Keratinocyte (primary cell): ENCODE results near the gene VPS13D. TPM values are rescaled to one million over a fixed set of nuclear protein-coding genes. Genes with fewer than 3 reads are reported as not detected.

Source experiments
- DNase-seq: peaks from one replicate; pipeline ENCODE4 v3.0.0-alpha.2; 2011; ENCODE audit warnings: low read depth, missing footprints, low spot score
- FAIRE-seq: peaks from 2 replicates; lab custom pipeline; 2011; peaks lifted over from hg19 to GRCh38; lab: Jason Lieb, UNC
- H2AFZ ChIP-seq: 2 replicates; pipeline ENCODE4 v1.6.0; 2012; ENCODE audit warnings: low read length, control low read depth, inconsistent platforms; ENCODE audit not compliant: control insufficient read depth
- H3K27ac ChIP-seq: 2 replicates; pipeline ENCODE4 v1.5.1; 2011; ENCODE audit warnings: low read length; ENCODE audit not compliant: control insufficient read depth, insufficient read depth
- H3K27me3 ChIP-seq: 3 replicates; pipeline ENCODE4 v1.6.0; 2011; ENCODE audit warnings: low read length; ENCODE audit not compliant: control insufficient read depth, insufficient read depth; ENCODE audit errors: extremely low read depth
- H3K36me3 ChIP-seq, 2 experiments: 2 replicates in 1 of 2; 3 replicates in 1 of 2; pipeline ENCODE4 v1.5.1; 2011; ENCODE audit warnings: low read length in 2 of 2, mild to moderate bottlenecking in 1 of 2; ENCODE audit not compliant: control insufficient read depth in 2 of 2, insufficient read depth in 2 of 2; ENCODE audit errors: extremely low read depth in 1 of 2
- H3K4me1 ChIP-seq: 3 replicates; pipeline ENCODE4 v1.5.1; 2011; ENCODE audit warnings: low read length; ENCODE audit not compliant: control insufficient read depth, insufficient read depth; ENCODE audit errors: extremely low read depth
- H3K4me2 ChIP-seq: 3 replicates; pipeline ENCODE4 v1.6.0; 2011; ENCODE audit warnings: low read depth, low read length; ENCODE audit not compliant: control insufficient read depth, insufficient read depth; ENCODE audit errors: extremely low read depth
- H3K4me3 ChIP-seq, 3 experiments: fragments of 200-600 bp in 1 of 3; sonication (generic) in 1 of 3; 2 replicates in 2 of 3; 3 replicates in 1 of 3; pipeline ENCODE4 v1.5.1; 2011 to 2016; ENCODE audit warnings: low read length in 3 of 3, mild to moderate bottlenecking in 3 of 3, control low read depth in 2 of 3, inconsistent platforms in 1 of 3, low read depth in 1 of 3, mixed read lengths in 1 of 3, mixed run types in 1 of 3, moderate library complexity in 1 of 3; ENCODE audit not compliant: control insufficient read depth in 2 of 3, insufficient read depth in 2 of 3; ENCODE audit errors: extremely low read depth in 1 of 3
- H3K79me2 ChIP-seq: 2 replicates; pipeline ENCODE4 v1.6.0; 2012; ENCODE audit warnings: low read length; ENCODE audit not compliant: control insufficient read depth, insufficient read depth
- H3K9ac ChIP-seq: 3 replicates; pipeline ENCODE4 v1.6.0; 2011; ENCODE audit warnings: low read length; ENCODE audit not compliant: control insufficient read depth, insufficient read depth; ENCODE audit errors: extremely low read depth
- H3K9me1 ChIP-seq: 3 replicates; pipeline ENCODE4 v1.6.0; 2011; ENCODE audit warnings: low read length; ENCODE audit not compliant: control insufficient read depth, insufficient read depth; ENCODE audit errors: extremely low read depth
- H3K9me3 ChIP-seq: 2 replicates; pipeline ENCODE4 v1.5.1; 2012; ENCODE audit warnings: low read depth, low read length; ENCODE audit not compliant: control insufficient read depth
- H4K20me1 ChIP-seq: 3 replicates; pipeline ENCODE4 v1.6.0; 2011; ENCODE audit warnings: low read length; ENCODE audit not compliant: control insufficient read depth, insufficient read depth; ENCODE audit errors: extremely low read depth
- EZH2 ChIP-seq: IDR thresholded peaks from one replicate; pipeline ENCODE4 v1.6.1; 2012; ENCODE audit warnings: inconsistent platforms, mild to moderate bottlenecking, low read length, moderate library complexity
- dilution Hi-C: fragments of 300-500 bp; cut with MboI; formaldehyde crosslinking; loops from one replicate; pipeline ENCODE4 v1.7.0; 2020; ENCODE audit warnings: low sequenced_read_pairs; ENCODE audit not compliant: extremely low pct_ligation_motif_present
- polyA plus RNA-seq, 5 experiments: library from polyadenylated mRNA; depleted of rRNA in 3 of 5; stranded (reverse) in 3 of 5; stranded (forward) in 1 of 5; unstranded in 1 of 5; fragments of >200 nt; gene quantifications; 1 replicate in 1 of 5; 2 replicates in 3 of 5; 3 replicates in 1 of 5; pipeline versions ENCODE4 v1.2.1 to v1.2.3, GENCODE V29; 2011 to 2012; ENCODE audit warnings: missing spikeins in 2 of 5, low read depth in 1 of 5, low replicate concordance in 1 of 5
- TF ChIP-seq, protein P1 (sequence below), 3 experiments: IDR thresholded peaks in 1 of 3; conservative IDR thresholded peaks in 1 of 3; optimal IDR thresholded peaks in 1 of 3; 2 replicates in 2 of 3; 3 replicates in 1 of 3; pipeline versions ENCODE3 to v1.5.1; 2011; ENCODE audit warnings: low read length in 3 of 3, mild to moderate bottlenecking in 3 of 3, moderate library complexity in 2 of 3, control low read depth in 1 of 3, inconsistent platforms in 1 of 3; ENCODE audit not compliant: insufficient read depth in 2 of 3; ENCODE audit errors: extremely low read depth in 1 of 3

Gene VPS13D
- polyA plus RNA-seq, 1 donor (not counting 4 experiments of a cell fraction or from before 2014, with no cell fraction given), result 19.0 TPM

- no peak overlapping the region for H3K4me3 ChIP-seq
- no peaks in the 10 kb centered on the region for H3K36me3 ChIP-seq
- H3K9me3 ChIP-seq, result no peaks in the 10 kb centered on the region
- no peak for DNase-seq
- H3K79me2 ChIP-seq, result no peaks in the 10 kb centered on the region
- H3K27ac ChIP-seq, result no peak overlapping the region
- no peaks in the 10 kb centered on the region for H3K9me1 ChIP-seq
- H3K4me2 ChIP-seq, result no peak overlapping the region
- no peak for FAIRE-seq
- no peaks in the 10 kb centered on the region for H3K4me1 ChIP-seq
- H2AFZ ChIP-seq, result no peak overlapping the region
- no peak for TF ChIP-seq EZH2
- peaks cover 27% of the 10 kb centered on the region for H3K27me3 ChIP-seq
- no peak overlapping the region for H3K9ac ChIP-seq
- no peaks in the 10 kb centered on the region for H4K20me1 ChIP-seq
- dilution Hi-C loops, result no loop called here
These were observed 47.3 kb upstream of the VPS13D start for GRCh38 chr1:12182410-12182984.

DNA sequence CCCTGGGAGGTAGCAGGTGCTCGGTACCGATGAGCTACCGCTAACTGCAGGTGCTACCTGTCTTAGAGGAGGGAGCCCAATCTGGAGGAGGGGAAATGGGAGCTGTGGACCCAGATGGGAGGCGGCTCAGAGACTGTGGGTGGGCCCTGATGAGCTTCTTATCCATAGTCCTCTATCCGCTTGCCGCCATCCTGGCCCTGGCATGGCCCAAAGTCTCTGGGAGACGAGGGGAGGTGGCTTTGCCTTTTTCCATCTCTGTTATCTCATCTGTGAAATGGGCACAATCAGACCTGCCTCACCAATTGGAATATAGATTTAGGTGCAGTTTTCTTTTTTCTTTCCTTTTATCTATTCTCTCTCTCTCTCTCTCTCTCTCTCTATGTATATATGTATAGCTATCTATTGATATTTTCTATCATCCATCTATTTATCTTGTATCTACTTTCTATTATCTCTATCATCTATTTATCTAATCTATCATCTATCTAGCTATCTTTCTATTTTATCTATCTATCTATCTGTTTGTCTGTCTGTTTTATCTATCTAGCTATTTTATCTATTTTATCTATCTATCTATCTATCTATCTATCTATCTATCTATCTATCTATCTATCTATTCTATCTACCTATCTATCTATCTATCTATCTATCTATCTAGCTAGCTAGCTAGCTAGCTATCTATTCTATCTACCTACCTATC, 46.6 kb upstream of the VPS13D start:
- no peak overlapping the region for H3K9ac ChIP-seq
- H3K27ac ChIP-seq, result no peak overlapping the region
- TF ChIP-seq, protein P1, sequence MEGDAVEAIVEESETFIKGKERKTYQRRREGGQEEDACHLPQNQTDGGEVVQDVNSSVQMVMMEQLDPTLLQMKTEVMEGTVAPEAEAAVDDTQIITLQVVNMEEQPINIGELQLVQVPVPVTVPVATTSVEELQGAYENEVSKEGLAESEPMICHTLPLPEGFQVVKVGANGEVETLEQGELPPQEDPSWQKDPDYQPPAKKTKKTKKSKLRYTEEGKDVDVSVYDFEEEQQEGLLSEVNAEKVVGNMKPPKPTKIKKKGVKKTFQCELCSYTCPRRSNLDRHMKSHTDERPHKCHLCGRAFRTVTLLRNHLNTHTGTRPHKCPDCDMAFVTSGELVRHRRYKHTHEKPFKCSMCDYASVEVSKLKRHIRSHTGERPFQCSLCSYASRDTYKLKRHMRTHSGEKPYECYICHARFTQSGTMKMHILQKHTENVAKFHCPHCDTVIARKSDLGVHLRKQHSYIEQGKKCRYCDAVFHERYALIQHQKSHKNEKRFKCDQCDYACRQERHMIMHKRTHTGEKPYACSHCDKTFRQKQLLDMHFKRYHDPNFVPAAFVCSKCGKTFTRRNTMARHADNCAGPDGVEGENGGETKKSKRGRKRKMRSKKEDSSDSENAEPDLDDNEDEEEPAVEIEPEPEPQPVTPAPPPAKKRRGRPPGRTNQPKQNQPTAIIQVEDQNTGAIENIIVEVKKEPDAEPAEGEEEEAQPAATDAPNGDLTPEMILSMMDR (optimal IDR thresholded peaks at IDR 0.05 in 1 of 3, IDR thresholded peaks at IDR 0.05 in 1 of 3, conservative IDR thresholded peaks at IDR 0.05 in 1 of 3; ENCODE audit: extremely low read depth in 1 of 3, insufficient read depth in 2 of 3, low read length in 3 of 3), result no peak
- no peak for TF ChIP-seq EZH2
- no peak overlapping the region for H3K4me3 ChIP-seq
- no peak overlapping the region for H3K4me2 ChIP-seq
- FAIRE-seq (no peak), DNase-seq (no peak)
- no peaks in the 10 kb centered on the region for H4K20me1 ChIP-seq
- H3K9me1 ChIP-seq, result no peaks in the 10 kb centered on the region
- no peaks in the 10 kb centered on the region for H3K36me3 ChIP-seq
- no peak overlapping the region for H2AFZ ChIP-seq
- dilution Hi-C loops, result no loop called here
- no peaks in the 10 kb centered on the region for H3K9me3 ChIP-seq
- H3K79me2 ChIP-seq, result no peaks in the 10 kb centered on the region
- peaks cover 33% of the 10 kb centered on the region for H3K27me3 ChIP-seq
- no peaks in the 10 kb centered on the region for H3K4me1 ChIP-seq
